ENCODE data around the gene XPC. TPM values are rescaled to one million over a fixed set of nuclear protein-coding genes. Genes with fewer than 3 reads are reported as not detected.

The XPC gene
- total RNA-seq, 3 donors from 2014 or later = 20.6 to 25.9 (median 23.5) TPM

GRCh38 chr3:14213066-14213774, 34.8 kb upstream of the XPC start:
- H3K27me3 Mint-ChIP-seq (ENCODE audit: low read depth) = no peaks in the 10 kb centered on the region
- no peak overlapping the region for H3K4me3 Mint-ChIP-seq
- H3K4me1 Mint-ChIP-seq (ENCODE audit: low read depth) = peaks cover 9% of the 10 kb centered on the region
- no peaks in the 10 kb centered on the region for H3K36me3 Mint-ChIP-seq (ENCODE audit: insufficient read depth)
- H3K9me3 Mint-ChIP-seq = no peaks in the 10 kb centered on the region
- DNase-seq (no peak), ATAC-seq (no peak)

GRCh38 chr3:14212032-14212431, 33.6 kb upstream of the XPC start:
- H3K36me3 Mint-ChIP-seq (ENCODE audit: insufficient read depth) = no peaks in the 10 kb centered on the region
- H3K4me1 Mint-ChIP-seq (ENCODE audit: low read depth) = peaks cover 7% of the 10 kb centered on the region
- H3K9me3 Mint-ChIP-seq = no peaks in the 10 kb centered on the region
- ATAC-seq (no peak), DNase-seq (no peak)
- no peak overlapping the region for H3K4me3 Mint-ChIP-seq
- H3K27me3 Mint-ChIP-seq (ENCODE audit: low read depth) = no peaks in the 10 kb centered on the region

GRCh38 chr3:14211621-14212020, 33.2 kb upstream of the XPC start:
- Mint-ChIP-seq H3K36me3 (ENCODE audit: insufficient read depth) (no peaks in the 10 kb centered on the region), H3K9me3 (no peaks in the 10 kb centered on the region), H3K4me1 (ENCODE audit: low read depth) (peaks cover 3% of the 10 kb centered on the region), H3K4me3 (no peak overlapping the region), H3K27me3 (ENCODE audit: low read depth) (no peaks in the 10 kb centered on the region)
- ATAC-seq (no peak), DNase-seq (no peak)

- Mint-ChIP-seq H3K9me3 (no peaks in the 10 kb centered on the region), H3K4me1 (ENCODE audit: low read depth) (no peaks in the 10 kb centered on the region), H3K4me3 (no peak overlapping the region), H3K36me3 (ENCODE audit: insufficient read depth) (no peaks in the 10 kb centered on the region), H3K27me3 (ENCODE audit: low read depth) (no peaks in the 10 kb centered on the region)
- DNase-seq (no peak), ATAC-seq (no peak)
These were observed 32.6 kb upstream of the XPC start for GRCh38 chr3:14210843-14211594.

- Mint-ChIP-seq H3K27me3 (ENCODE audit: low read depth) (no peaks in the 10 kb centered on the region), H3K4me1 (ENCODE audit: low read depth) (no peaks in the 10 kb centered on the region), H3K4me3 (no peak overlapping the region), H3K36me3 (ENCODE audit: insufficient read depth) (no peaks in the 10 kb centered on the region), H3K9me3 (no peaks in the 10 kb centered on the region)
- DNase-seq = no peak
- no peak for ATAC-seq
These were observed 31.9 kb upstream of the XPC start for GRCh38 chr3:14210290-14210688.

- H3K36me3 Mint-ChIP-seq (ENCODE audit: insufficient read depth) = no peaks in the 10 kb centered on the region
- DNase-seq (no peak), ATAC-seq (no peak)
- no peaks in the 10 kb centered on the region for H3K4me1 Mint-ChIP-seq (ENCODE audit: low read depth)
- no peak overlapping the region for H3K4me3 Mint-ChIP-seq
- H3K27me3 Mint-ChIP-seq (ENCODE audit: low read depth) = no peaks in the 10 kb centered on the region
- H3K9me3 Mint-ChIP-seq = no peaks in the 10 kb centered on the region
These were observed 31.3 kb upstream of the XPC start for GRCh38 chr3:14209581-14210289.

GRCh38 chr3:14208977-14209394, 30.6 kb upstream of the XPC start:
- no peaks in the 10 kb centered on the region for H3K36me3 Mint-ChIP-seq (ENCODE audit: insufficient read depth)
- no peak overlapping the region for H3K4me3 Mint-ChIP-seq
- no peaks in the 10 kb centered on the region for H3K4me1 Mint-ChIP-seq (ENCODE audit: low read depth)
- DNase-seq (no peak), ATAC-seq (no peak)
- no peaks in the 10 kb centered on the region for H3K27me3 Mint-ChIP-seq (ENCODE audit: low read depth)
- no peaks in the 10 kb centered on the region for H3K9me3 Mint-ChIP-seq

GRCh38 chr3:14208168-14208567, 29.8 kb upstream of the XPC start:
- H3K9me3 Mint-ChIP-seq = no peaks in the 10 kb centered on the region

GRCh38 chr3:14206548-14207177, 28.3 kb upstream of the XPC start:
- ATAC-seq (no peak), DNase-seq (no peak)
- Mint-ChIP-seq H3K4me3 (no peak overlapping the region), H3K9me3 (no peaks in the 10 kb centered on the region), H3K27me3 (ENCODE audit: low read depth) (no peaks in the 10 kb centered on the region), H3K36me3 (ENCODE audit: insufficient read depth) (no peaks in the 10 kb centered on the region), H3K4me1 (ENCODE audit: low read depth) (peaks cover 5% of the 10 kb centered on the region)

More at GRCh38 chr3:14208168-14208567, 29.8 kb upstream of the XPC start:
- Mint-ChIP-seq H3K4me1 (ENCODE audit: low read depth) (peaks cover 4% of the 10 kb centered on the region), H3K27me3 (ENCODE audit: low read depth) (no peaks in the 10 kb centered on the region), H3K36me3 (ENCODE audit: insufficient read depth) (no peaks in the 10 kb centered on the region), H3K4me3 (no peak overlapping the region)
- ATAC-seq = no peak
- no peak for DNase-seq

- no peak for ATAC-seq
These were observed 26.3 kb upstream of the XPC start for GRCh38 chr3:14204515-14205284.

GRCh38 chr3:14203521-14204079, 25.2 kb upstream of the XPC start:
- H3K4me3 Mint-ChIP-seq = no peak overlapping the region
- peak; percentile 25 for DNase-seq
- no peaks in the 10 kb centered on the region for H3K27me3 Mint-ChIP-seq (ENCODE audit: low read depth)
- peak; percentile 70 to 73 for ATAC-seq
- peaks cover 12% of the 10 kb centered on the region for H3K36me3 Mint-ChIP-seq (ENCODE audit: insufficient read depth)
- H3K4me1 Mint-ChIP-seq (ENCODE audit: low read depth) = peaks cover 5% of the 10 kb centered on the region
- H3K9me3 Mint-ChIP-seq = no peaks in the 10 kb centered on the region

More at GRCh38 chr3:14204515-14205284, 26.3 kb upstream of the XPC start:
- Mint-ChIP-seq H3K36me3 (ENCODE audit: insufficient read depth) (peaks cover 3% of the 10 kb centered on the region), H3K4me1 (ENCODE audit: low read depth) (peaks cover 5% of the 10 kb centered on the region), H3K27me3 (ENCODE audit: low read depth) (no peaks in the 10 kb centered on the region), H3K4me3 (no peak overlapping the region), H3K9me3 (no peaks in the 10 kb centered on the region)
- no peak for DNase-seq

GRCh38 chr3:14202874-14203520, 24.6 kb upstream of the XPC start:
- Mint-ChIP-seq H3K36me3 (ENCODE audit: insufficient read depth) (peaks cover 16% of the 10 kb centered on the region), H3K4me3 (no peak overlapping the region), H3K27me3 (ENCODE audit: low read depth) (no peaks in the 10 kb centered on the region), H3K4me1 (ENCODE audit: low read depth) (peaks cover 5% of the 10 kb centered on the region), H3K9me3 (no peaks in the 10 kb centered on the region)
- ATAC-seq (no peak), DNase-seq (no peak)

Measured in activated T-cell treated with anti-CD3 and anti-CD28 coated beads, Interleukin-2, amount 50 U/mL, for 4 hours (primary cell).